HFF-Myc (cell line): ENCODE results near the gene FLVCR2.

Source experiments
- DNase-seq: peaks from one replicate; pipeline ENCODE4 v3.0.0-alpha.2; 2011; ENCODE audit warnings: low read depth; ENCODE audit errors: extremely low read depth
- H3K4me3 ChIP-seq: replicated peaks from 2 replicates; pipeline ENCODE4 v1.5.1; 2011; ENCODE audit warnings: low read depth, mild to moderate bottlenecking, control low read depth, low read length
- CTCF ChIP-seq: IDR thresholded peaks from 2 replicates; pipeline ENCODE4 v1.5.1; 2012; ENCODE audit warnings: mild to moderate bottlenecking, low read depth, low read length, control low read depth; ENCODE audit errors: missing control alignments

Gene FLVCR2

GRCh38 chr14:75612157-75612556, 33.7 kb downstream of the FLVCR2 start:
- DNase-seq: no peak
- no peak overlapping the region for H3K4me3 ChIP-seq
- TF ChIP-seq CTCF: no peak

GRCh38 chr14:75614179-75614578, 35.8 kb downstream of the FLVCR2 start:
- no peak overlapping the region for H3K4me3 ChIP-seq
- DNase-seq: no peak
- TF ChIP-seq CTCF: no peak

DNA sequence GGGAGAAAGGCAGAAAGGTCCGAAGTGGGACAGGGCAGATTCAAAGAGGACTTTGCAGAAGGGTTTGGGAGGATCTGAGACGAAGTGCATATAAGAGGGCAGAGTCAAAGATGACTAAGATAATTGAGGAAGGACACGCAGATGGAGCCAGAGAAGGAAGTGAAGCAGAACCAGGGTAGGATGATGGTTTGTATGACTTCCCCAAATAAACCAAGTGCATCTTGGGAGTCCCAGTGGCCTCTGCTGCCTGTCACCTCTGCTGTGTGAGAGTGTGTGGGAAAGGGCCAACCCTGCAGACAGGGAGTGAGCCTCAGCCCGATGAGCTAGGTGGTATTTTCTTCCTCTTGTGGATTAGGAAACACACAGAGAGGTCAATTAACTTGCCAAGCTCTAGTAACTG, 36.8 kb downstream of the FLVCR2 start:
- no peak for DNase-seq
- no peak for TF ChIP-seq CTCF
- no peak overlapping the region for H3K4me3 ChIP-seq

DNA sequence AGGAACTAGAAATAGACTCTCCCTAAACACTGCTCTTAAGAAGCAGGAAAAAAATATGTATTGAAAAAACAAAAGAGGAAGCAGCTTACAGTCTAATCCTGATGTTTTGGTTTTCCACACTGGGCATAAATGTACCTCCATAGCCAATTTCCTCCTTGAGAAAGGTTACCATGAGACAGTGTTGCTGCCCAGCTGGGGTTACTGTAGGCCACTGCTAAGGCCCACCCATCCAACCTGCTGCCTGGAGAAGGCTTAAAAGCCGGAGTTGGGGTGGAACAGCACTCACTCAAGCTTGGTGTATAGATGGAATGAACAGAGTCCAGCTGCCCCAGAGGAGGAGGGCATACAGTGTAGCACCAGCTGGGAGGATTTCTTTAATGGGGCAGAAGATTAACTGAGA, 41.1 kb downstream of the FLVCR2 start:
- no peak overlapping the region for H3K4me3 ChIP-seq
- no peak for DNase-seq
- TF ChIP-seq CTCF: no peak

DNA sequence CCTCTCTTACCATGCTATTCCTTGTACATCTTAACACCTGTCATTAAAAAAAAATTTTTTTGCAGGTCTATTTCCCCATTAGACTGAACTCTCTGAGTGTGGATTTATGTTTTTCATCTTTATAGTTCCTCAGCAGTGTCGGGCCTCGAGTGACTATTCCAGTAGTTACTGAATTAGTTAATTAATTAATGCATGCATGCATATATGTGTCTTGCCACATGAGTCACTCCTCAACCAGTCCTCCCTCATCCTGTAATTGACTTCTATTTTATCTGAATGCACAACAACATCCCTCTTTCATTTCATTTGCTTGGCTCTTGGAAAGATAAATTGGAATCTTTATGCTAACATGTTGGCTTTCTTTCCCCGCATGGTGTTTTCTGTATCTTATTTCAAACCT, 46.6 kb downstream of the FLVCR2 start:
- TF ChIP-seq CTCF: no peak

DNA sequence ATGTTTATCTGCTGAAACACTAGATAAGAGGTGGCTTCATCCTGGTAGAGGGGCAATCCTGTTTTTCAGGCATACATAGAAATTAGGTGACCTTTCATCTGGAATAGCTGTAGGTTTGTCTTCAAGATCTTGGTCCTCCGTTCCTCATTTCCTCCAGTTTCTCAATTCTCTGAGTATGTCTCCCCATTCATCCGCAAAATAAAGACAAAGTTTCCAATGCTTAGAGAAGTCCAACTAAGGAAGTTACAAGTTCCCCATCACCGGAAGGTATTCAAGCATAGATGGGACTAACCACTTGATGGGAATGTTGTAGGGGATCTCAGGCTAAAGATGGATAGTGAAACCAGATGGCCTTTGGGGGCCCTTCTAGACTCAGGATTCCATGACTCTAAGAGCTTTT, 48.0 kb downstream of the FLVCR2 start:
- TF ChIP-seq CTCF: no peak
- H3K4me3 ChIP-seq: no peak overlapping the region
- DNase-seq: no peak

More for the DNA sequence above, 46.6 kb downstream of the FLVCR2 start:
- no peak overlapping the region for H3K4me3 ChIP-seq
- DNase-seq: no peak

DNA sequence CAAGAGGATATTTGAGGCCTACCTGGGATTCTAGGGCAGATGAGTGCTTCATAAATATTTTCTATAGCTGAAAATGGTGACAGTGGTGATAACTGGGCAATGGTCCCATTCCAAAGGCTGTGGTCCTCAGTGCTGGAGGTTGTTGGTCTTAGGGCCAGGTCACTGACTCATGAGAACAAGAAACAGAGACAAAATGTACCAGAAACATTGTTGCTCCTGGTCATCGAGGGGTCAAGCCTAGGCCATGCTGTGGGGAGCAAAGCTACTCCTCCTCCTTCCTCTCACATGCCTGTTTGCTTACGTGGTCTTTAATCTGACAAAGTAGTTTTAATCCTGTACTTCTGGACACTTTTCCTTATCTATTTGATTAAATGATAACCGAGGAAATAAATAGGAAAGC, 48.4 kb downstream of the FLVCR2 start:
- TF ChIP-seq CTCF: no peak
- no peak overlapping the region for H3K4me3 ChIP-seq
- no peak for DNase-seq
